ENCODE data around the gene IRAK3.
"Not testable (repeated sequence)": the region's sequence is repeated elsewhere in the genome, so short reads cannot be mapped to it uniquely, and the experiment has no call there.

The IRAK3 gene

GRCh38 chr12:66217342-66217917 lies 28.4 kb downstream of the IRAK3 start:
- no peak for DNase-seq (ENCODE audit: low read depth)

DNA sequence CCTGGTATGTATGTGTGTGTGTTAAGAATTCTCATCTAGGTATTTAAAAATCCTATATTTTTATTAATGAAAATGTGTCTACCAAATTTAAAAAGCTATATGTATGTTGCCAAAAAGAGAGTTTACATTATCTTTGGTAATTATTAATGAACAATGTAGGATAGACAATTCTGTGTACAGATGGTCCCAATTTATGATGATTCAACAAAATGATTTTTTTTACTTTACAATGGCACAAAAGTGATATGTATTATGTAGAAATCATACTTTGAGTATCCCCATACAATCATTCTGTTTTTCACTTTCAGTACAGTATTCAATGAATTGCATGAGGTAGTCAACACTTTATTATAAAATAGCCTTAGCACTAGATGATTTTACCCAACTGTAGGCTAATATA lies 39.4 kb downstream of the IRAK3 start:
- no peak for DNase-seq (ENCODE audit: low read depth)

GRCh38 chr12:66232263-66232662 lies 43.2 kb downstream of the IRAK3 start:
- no peak for DNase-seq (ENCODE audit: low read depth)

GRCh38 chr12:66234037-66234693 lies 45.2 kb downstream of the IRAK3 start:
- not testable (repeated sequence) for DNase-seq (ENCODE audit: low read depth)

DNA sequence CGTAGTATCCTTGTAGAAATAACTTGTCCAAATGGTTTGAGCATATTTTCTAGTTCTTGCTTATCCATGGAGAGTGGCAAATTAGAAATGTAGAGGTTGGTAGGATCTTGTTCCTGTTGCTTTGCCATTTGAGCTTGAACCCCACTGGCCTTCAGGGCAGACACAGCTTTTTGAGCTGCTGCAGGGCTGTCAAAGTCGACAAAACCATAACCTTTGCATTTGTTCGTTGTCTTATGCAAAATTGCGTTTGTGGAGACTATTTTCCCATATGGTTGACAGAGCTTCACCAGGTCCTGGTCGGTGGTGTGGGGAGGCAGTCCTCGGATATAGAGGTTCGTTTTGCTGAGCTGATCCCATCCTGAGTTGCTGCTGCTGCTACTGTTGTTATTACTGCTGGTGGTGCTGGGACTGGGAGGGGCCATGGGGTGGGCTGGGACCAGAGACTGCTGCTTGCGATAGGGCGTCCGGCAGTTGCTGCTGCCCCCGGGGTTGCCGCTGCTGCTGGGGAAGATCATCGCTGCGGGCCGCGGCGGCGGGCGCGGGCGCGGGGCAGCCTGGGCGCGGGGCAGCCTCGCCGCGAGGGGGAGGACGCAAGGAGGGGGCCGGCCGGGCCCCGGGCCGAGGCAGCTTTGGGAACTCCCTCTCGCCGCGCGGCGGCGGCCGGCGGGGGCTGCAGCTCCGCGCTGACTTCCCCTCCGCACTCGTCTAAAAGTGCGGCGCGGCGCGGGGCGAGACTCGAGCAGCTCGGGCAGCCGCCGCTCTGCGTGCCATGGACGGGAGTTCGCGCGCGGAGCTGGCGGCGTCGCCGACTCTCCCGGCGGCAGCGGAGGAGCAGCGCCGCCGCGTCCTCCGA lies 46.0 kb downstream of the IRAK3 start:
- DNase-seq (ENCODE audit: low read depth) = not testable (repeated sequence)

DNA sequence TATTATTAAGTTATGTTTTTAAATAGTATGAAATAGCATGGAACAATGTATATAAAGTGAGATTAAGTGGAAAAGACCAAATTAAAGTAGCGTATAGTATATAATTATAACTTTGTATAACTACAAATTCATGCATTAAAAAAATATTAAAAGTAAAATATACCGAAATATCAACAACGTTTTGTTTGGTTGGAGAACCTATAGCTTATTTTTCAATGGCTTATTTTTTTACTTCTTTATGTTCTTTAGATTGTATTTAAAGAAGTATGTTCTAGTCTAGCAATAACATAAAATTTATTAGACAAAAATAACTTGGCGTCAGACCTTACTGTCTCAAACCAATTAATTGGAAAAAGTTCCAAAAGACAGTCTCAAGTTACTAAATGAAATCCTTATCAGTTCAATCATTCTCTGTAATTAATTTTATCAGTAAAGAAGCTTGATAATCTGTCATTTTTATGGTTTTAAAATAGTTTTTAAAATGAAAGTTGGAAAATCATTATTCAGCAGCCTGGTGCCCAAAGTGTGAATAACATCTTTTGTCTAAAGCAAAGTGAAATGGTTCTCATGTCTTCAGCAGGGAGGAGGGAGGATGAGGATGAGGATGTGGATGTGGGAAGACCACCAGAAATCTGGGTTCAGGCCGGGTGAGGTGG lies 46.7 kb downstream of the IRAK3 start:
- DNase-seq (ENCODE audit: low read depth) = no peak

DNA sequence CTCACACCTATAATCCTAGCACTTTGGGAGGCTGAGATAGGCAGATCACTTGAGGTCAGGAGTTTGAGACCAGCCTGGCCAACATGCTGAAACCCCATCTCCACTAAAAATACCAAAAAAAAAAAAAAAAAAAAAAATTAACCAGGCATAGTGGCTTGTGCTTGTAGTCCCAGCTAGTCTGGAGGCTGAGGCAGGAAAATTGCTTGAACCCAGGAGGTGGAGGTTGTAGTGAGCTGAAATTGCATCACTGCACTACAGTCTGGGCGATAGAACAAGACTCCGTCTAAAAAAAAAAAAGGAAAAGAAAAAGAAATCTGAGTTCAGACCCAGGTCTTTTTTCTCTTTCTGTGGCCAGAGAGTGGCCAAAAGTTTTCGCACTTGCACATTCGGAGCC lies 47.3 kb downstream of the IRAK3 start:
- not testable (repeated sequence) for DNase-seq (ENCODE audit: low read depth)

DNA sequence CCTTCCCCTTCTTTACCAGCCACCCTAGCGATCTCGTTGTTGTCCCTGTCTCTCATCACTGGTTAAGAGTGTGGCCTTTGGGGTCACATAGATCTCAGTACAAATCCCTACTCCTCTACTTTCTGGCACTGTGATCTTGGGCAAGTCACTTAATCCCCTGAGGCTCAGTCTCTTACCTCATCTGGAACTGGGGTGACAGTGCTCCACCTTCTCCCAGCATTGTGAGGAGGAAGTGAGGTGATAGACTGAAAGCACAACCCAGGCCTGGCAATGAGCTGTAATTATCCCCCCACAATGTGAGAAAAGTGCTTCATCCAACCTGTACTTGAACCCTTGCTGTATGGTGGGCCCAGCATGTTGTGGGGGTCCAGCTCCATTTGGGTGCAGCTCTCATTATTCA lies 48.0 kb downstream of the IRAK3 start:
- no peak for DNase-seq (ENCODE audit: low read depth)

DNA sequence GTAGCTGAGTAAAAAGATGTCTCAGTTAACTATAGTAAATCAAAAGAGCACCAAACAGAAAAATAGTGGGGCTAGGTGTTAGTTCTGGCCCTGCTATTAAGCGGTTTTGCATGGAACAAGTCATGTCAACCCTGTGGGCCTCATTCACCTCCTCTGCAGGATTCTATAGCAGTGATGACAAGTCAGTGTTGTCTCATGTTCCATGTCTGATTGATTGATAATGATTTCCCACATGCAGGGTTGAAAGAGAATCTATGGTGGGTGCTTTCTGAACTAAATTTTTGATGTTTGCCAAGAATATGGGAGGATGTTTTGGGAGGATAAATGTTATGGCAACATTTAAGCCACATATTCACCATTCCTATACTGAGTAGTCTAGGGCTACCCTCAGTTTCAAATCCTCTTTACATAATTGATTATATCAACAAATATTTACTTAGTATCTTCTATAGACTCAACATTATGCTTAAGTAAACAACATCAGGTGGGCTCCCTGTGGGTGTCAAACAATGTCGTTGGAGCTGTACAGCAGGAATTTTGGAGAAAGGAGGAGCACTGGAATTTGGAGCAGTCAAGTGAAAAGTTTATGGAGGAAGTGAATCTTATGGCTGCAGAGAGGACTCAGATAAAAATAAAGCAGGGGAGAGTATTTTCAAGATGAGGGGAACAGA lies 48.6 kb downstream of the IRAK3 start:
- no peak for DNase-seq (ENCODE audit: low read depth)

DNA sequence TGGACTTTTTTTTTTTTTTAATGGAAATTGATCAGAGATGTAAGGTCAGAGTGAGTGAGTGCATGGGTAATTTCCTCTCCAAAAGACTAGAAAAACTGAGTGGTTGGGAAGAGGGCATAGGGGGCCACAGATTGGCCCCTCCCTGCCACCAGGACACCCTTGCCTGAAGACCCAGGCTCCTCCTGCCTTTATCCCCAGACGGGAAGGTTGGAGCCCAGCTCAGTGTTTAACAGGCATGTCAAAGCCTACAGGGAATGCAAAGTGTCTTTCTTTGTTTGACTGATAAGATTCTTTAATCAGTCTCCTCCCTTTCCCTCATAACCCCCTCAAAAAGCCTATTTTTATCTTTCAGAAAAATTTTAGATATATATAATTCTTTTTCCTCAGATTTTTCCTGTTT lies 50.3 kb downstream of the IRAK3 start:
- no peak for DNase-seq (ENCODE audit: low read depth)

- DNase-seq (ENCODE audit: low read depth) = no peak
Measured at GRCh38 chr12:66240096-66240820, 51.2 kb downstream of the IRAK3 start.

- no peak for DNase-seq (ENCODE audit: low read depth)
Measured at GRCh38 chr12:66241061-66242043, 52.3 kb downstream of the IRAK3 start.

DNA sequence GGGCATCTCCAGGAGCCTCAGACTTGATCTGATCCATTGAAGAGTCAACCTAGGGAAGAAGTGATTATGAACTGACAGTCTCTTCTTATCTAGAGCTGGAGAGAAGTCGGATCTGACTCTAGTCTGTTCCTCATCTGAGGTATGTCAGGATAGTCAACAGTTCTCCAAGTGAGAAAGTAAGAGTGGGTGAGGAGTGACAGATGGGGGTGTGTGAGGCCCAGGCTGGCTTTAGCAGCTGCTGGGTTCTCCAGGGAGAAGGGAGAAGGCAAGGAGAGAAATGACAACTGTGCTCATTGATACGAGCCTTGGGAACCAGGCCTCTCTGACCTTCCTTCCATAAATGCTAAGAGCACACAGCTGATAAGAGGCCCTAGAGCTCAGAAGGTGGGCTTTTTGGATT lies 53.3 kb downstream of the IRAK3 start:
- DNase-seq (ENCODE audit: low read depth) = no peak

GRCh38 chr12:66243911-66244310 lies 54.9 kb downstream of the IRAK3 start:
- DNase-seq (ENCODE audit: low read depth) = no peak

DNA sequence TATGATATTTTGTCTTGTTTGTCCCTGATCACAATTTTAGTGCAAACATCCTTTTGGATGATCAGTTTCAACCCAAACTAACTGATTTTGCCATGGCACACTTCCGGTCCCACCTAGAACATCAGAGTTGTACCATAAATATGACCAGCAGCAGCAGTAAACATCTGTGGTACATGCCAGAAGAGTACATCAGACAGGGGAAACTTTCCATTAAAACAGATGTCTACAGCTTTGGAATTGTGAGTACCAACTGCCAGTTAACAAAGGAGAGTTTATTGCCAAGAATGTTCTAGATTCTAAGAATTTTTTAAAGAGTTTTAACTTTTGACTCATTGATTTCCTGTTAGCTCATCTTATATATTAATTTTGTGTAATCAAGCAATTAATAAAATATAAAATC lies 55.4 kb downstream of the IRAK3 start:
- no peak for DNase-seq (ENCODE audit: low read depth)

DNA sequence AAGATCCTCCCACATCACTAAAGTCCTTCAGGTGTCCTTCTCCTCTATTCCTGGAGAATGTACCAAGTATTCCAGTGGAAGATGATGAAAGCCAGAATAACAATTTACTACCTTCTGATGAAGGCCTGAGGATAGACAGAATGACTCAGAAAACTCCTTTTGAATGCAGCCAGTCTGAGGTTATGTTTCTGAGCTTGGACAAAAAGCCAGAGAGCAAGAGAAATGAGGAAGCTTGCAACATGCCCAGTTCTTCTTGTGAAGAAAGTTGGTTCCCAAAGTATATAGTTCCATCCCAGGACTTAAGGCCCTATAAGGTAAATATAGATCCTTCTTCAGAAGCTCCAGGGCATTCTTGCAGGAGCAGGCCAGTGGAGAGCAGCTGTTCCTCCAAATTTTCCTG lies 58.7 kb downstream of the IRAK3 start:
- no peak for DNase-seq (ENCODE audit: low read depth)

DNA sequence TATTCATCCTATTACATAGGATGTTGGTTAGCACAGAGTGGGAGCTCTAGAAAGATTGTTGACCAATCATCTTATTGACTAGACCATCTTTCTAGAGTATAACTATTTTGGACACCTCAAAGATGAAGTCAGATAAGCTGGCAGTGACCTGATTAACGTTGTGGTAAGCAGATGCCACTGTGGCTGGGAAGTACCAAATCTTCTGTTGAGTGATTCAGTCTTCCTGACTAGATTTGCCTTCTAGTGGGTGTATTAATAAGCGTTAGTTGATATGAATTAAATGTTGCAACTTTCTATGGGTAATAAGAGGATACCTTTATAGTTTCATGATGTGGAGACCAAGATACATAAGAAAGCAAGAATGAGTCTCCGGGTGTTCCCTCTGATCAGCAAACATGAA lies 62.0 kb downstream of the IRAK3 start:
- DNase-seq (ENCODE audit: low read depth) = no peak

DNA sequence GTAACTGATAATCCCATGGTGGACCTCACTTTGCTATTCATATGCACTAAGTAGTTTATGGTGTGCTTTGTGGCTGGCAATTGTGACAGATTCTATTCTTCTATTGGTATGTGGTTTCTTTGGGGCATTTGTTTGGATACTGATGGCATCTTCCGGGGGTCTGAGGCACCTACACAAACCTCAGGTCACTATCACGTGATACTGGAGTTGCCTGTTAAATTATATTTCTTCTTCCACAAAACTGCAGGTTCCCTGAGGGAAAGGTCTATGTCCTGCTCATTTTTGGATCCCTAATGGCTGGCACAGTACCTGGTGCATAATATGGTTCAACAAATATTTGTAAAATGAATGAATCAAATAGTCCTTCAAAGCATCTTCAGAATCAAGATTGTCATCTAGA lies 63.8 kb downstream of the IRAK3 start:
- no peak for DNase-seq (ENCODE audit: low read depth)

GRCh38 chr12:66255737-66256136 lies 66.7 kb downstream of the IRAK3 start:
- no peak for DNase-seq (ENCODE audit: low read depth)

- DNase-seq (ENCODE audit: low read depth) = no peak
Measured at GRCh38 chr12:66258011-66258410, 69.0 kb downstream of the IRAK3 start.

Data from CMK (cell line).